Stimulated activated CD8-positive, alpha-beta memory T cell treated with anti-CD3 and anti-CD28 coated beads, Interleukin-12 subunit alpha, Interleukin-12 subunit beta, amount 100 ng/mL, for 1 hour (primary cell): ENCODE measurements around the gene ATP6V1B1.
A peak's percentile ranks its signal among the peaks of the same experiment; 100 is the strongest.

Experiments used
- DNase-seq: peaks from one replicate; pipeline ENCODE4 v3.0.0-alpha.2; 2020; ENCODE audit warnings: low read depth

Gene ATP6V1B1

DNA sequence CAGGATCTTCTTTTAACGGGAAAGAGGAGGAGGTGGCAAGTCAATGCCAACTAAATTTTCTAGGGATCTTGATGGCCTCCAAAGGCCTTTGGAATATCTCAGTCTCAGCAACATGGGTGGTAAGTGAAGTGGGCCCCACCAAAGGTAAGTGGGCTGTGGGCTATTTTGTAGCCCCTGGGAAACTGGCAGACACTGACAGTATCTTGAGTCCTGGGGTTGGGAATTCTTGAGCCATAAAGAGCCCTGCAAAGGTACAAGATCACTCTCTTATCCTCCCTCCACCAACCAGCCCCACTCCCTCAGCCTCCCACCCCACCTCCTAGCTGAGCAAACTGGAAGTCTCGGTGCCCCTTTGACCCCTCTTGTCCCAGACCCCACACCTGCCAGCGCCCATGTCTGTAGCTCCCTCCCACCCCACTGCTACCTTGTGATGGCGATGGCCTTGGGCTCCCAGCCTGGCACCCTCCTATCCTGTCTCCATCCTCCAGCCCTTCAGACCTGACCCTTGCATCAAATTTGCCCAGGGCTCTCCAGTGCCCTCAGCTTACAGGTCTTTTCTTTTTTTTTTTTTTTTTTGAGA is 8.5 kb downstream of the ATP6V1B1 start:
- DNase-seq = no peak

DNA sequence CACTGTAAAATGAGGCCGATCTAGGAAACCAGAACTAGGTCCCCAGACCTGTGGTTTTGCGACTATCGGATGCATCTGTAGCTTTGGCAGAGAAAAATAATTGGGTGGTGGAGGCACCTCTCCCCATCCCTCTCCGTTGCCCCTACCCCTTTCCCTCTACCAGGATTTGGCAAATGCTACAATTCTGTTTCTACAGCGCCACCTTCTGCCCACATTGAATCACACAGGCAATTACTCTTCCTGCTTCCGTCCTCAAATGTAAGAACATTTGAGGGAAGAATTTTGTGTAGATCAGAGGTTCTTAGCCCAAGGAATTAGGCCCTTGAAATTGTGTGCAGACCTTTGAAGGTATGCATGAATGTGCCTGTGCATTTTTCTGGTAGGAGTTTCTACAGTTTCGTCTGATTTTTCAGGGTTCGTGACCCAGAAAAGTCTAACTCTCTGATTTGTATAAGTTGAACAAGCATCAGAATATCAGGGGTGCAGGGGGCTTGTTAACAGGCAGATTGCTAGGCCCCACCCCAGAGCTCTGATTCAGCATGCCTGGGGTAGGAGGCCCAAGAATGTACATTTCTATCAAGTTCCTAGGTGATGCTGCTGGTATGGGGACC is 11.2 kb downstream of the ATP6V1B1 start:
- peak; percentile 24 for DNase-seq

DNA sequence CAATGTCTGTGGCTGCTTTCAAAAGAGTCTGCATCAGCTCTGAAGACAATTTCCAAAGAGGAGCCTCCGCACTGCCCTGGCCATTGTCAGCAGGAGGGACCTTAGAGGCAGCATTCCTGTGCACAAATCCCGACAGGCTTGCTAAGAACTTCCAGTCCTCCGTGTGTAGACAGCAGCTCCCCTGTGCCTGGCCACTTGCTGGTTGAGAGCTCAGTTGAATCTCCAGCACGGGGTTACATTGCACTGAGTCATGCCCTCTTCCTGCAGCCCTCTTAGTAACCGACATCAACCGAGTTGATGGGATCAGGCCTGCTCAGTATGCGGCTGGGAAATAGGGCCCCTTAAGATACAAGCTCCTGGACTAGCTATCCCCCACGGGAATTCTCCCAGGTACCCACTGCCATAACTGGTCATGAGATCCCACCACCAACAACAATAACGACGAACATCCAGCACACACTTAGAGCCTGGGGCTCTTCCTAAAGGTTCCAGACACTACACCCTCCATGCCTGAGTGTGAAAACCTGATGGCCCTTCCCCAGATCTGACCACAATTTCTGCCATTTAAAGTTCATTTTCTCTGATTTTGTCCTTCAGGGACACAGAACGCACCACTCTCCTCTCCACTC is 12.0 kb downstream of the ATP6V1B1 start:
- no peak for DNase-seq

DNA sequence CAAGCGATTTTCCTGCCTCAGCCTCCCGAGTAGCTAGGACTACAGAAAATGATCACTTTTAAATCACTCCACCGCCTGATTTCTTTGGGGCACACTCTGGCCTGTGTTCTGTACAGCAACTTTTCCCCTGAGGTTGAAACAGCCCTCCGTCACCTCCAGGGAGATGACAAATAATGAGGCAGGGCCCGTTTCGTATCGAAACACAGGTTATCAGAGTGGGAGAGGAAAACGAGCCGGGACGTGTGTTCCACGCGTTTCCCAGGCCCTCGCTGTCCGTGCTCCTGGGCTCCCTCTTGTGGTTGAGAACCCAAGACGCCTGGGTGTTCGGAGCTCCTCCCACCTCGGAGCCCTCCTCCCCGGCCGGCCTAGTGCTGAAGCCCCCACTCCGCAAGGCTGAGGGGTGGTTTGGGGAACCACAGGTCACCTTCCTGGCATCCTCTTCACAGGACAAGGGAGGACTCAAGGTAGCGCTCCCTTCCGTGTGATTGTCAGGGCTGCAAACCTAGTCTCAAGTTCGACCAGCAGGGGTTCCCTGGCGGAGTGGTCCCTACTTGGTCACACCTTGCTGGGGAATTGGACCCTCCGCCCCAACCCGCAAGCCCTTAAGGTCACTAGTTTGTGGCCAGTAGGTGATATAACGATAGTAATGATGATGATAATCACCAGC is 12.8 kb downstream of the ATP6V1B1 start:
- DNase-seq = peak; percentile 51

DNA sequence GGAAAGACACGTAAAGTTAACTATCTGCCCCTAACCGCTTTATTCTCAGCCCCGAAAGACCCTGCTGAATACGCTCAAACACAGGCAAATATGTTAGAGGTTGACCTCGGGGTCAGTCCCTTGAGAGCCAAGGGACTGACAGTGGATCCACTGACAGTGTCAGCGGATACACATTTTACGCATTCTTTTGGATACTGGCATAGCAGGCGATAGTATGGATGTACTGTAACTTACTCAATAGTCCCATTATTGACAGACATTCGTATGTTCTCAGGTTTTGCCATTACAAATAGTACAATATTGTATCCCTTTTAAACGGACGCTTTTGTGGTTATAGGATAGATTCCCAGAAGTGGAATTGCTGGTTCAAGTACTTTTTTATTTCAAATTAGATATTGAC is 13.4 kb downstream of the ATP6V1B1 start:
- DNase-seq = no peak

DNA sequence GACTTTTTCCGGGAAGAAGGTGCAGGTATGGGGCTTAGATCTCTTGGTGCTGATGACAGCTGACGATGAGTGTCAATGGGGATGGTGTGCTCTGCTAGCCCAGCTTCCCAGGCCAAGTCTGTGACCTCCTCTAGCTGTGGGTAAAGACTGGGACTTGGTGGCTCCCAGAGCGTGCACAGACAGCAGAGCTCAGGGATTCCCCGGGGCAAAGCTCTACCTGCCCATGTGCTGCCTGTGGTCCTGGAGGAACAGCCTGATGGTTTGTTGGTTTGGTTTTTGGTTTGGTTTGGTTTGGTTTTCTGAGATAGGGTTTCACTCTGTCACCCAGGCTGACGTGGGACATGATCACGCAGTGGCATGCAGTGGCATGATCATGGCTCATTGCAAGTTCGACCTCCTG is 19.2 kb downstream of the ATP6V1B1 start:
- DNase-seq = no peak

DNA sequence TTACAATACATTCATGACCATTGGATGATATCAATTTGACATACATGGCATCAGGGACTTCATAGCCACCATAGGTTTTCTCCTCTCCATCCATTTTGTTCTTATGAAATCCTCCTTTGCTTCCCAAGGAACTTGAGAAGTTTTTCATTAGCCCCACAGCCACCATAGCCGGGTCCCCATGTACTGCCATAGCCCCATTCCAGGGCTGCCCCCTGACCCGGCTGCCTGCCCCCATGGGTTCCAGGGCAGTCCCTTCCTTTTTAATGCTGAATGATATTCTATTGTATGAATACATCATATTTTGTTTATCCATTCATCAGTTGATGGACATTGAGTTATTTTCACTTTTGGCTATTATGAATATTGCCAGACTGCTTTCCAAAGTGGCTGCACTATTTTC is 20.4 kb downstream of the ATP6V1B1 start:
- DNase-seq = no peak

DNA sequence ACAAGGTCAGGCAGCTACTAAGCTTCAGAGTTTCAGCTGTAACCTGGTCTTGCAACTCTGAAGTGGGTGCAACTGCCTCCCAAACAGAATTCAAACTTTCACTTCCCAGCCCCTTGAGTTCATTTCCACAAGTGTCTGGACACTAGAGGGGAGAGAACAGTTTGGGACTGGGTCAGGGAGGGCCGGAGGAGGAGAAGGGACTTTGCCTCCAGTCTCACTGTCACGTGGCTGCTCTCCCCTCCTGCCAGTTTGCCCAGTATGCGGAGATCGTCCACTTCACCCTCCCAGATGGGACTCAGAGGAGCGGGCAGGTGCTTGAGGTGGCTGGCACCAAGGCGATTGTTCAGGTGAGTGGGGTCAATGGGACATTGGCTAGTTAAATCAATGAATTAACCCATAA is 22.1 kb downstream of the ATP6V1B1 start:
- DNase-seq = no peak

DNA sequence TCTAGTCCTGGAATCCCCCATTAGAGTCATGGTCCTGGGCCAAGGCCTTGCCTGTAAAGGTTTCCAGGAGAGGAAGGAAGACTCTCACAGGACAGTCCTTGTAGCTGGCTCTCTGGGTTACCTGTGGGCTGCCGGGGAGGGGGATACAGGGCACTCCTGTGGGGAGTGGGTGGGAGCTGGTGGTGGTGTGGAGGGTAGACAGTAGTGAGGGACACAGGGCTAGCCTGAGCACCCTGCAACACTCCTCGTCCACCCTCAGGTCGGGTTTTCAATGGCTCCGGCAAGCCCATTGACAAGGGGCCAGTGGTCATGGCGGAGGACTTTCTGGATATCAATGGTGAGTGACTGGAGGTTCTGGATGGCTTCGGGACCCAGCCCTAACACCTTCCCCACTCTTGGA is 23.1 kb downstream of the ATP6V1B1 start:
- no peak for DNase-seq

DNA sequence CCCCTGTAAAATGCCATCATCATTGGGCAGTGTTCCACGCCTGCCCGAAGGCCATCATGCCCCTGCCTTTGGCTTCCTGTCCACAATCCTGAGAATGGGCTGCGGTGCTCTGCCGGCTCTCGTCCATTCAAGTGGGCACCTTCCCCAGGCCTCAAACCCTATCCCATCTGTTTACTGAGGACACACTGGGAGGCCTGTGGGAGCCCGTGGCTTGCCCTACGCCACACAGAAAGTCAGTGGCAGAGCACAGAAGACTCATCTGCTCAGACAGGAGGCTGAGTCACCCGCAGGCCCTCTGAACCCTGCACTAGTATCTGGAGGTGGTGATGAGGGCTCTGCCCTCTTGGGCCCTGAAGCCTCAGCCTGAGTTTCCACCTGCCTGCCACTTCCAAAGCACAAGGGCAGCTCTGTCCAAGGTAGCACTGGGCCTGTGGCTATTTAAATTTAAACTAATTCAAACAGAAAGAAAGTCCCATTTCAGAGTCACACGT is 23.6 kb downstream of the ATP6V1B1 start:
- no peak for DNase-seq

DNA sequence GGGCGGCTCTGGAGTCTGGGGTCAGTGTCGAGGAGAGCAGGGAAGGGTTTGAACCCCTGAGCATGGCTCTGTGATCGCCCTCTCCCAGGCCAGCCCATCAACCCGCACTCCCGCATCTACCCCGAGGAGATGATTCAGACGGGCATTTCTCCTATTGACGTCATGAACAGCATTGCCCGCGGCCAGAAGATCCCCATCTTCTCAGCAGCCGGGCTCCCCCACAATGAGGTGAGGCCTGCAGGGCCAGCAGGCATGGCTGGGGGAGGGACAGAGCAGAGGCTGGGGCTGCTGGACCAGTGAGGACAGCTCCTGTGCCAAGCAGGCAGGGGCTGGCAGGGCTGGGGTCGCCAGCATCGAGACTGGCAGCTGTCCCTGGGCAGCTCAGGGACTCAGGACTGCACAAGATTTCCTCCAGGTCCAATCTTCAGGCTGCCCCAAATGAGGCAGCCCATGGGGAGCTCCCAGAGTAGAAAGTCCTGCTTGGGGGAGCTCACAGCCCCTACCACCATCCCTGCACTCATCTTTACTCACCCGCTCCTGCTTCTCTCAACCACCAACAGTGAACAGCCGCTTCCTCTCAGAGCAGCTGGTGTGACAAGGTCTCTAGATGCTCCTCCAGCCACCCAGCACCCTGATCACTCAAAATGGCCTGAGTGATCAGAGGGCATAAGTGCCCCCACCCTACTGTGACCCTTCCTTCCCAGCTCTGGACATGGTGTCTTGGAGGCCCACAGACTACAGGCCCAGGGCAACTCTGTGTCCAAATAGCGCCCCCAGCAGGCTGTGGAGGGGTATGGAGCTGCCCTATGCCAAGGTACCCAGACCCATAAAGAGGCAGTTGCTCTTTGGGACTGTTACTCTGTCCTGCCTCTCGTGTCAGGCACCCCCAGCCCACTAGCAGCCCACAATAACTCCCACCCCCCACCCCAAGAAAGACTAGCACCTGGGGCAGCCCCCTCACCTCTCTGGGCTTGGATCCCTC is 24.4 kb downstream of the ATP6V1B1 start:
- no peak for DNase-seq

DNA sequence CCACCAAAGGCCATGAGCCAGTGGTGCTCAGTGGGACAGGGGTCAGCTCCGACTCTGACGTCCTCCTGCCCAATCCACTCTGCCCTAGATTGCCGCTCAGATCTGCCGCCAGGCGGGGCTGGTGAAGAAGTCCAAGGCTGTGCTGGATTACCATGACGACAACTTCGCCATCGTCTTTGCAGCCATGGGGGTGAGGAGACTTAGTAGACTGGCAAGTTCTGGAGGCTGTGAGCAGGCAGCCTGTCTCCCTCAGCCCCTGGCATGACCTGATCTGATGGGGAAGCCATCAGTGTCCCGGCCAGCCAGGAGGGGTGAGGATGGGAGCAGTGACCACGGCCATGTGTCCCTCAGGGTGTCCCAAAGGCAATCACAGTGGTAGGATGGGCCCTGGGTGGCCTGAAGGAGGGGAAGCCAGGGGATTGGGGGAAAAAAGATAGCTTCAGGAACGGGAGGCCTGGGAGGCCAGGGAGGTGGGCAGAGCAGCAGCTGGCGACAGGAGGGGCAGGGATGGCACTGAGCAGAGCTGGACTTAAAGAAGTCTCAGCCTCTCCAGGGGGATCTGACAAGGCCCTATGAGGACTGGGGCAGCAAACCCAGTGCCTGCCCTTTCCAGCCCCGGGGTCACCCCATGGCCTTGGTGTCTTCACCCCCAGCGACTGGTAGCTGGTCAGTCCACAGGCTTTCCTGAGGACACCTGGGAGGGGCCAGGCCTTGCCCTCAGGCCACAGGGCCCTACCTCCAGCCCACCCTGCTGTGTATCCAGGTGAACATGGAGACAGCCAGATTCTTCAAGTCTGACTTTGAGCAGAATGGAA is 25.3 kb downstream of the ATP6V1B1 start:
- DNase-seq = no peak

DNA sequence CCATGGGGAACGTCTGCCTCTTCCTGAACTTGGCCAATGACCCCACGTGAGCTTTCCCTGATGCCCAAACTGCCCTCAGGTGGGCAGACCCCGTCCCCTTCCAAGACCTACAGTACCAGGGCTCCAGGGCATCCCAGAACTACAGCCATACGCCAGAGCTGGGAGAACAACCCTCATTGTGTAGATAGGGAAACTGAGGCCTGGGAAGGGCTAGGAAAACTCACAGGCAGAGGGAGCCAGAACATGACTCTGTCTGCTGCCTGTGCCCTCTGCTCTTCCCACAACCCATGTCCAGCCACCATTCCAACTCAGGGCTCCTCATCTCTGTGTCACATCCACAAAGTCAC is 25.9 kb downstream of the ATP6V1B1 start:
- DNase-seq = no peak

DNA sequence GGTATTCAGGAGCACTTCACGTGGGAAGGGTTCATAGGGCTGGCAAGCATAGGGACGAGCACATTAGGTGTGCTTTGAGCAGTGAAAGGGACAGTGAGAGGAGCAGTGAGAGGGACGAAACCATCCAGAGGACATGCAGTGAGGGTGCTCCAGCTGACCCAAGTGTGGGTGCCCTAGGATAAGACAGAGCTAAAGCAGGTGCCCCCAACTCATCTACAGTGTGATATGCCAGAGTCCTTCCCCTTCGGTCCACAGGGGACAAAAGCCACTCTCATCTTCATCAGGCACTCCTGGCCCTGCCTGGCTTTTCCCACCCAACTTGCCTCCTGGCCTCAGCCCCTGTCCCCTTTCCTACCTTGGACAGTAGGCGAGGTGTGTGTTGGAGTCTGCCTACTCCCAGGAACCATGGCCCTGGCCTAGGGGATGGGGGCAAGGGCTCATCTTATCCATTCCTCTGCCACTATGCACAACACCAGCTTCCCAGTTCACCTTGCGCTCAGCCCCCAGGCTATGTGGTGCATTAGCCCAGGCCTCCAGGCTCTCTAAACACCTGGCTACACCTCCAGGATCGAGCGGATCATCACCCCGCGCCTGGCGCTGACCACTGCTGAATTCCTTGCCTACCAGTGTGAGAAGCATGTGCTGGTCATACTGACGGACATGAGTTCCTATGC is 26.6 kb downstream of the ATP6V1B1 start:
- no peak for DNase-seq

DNA sequence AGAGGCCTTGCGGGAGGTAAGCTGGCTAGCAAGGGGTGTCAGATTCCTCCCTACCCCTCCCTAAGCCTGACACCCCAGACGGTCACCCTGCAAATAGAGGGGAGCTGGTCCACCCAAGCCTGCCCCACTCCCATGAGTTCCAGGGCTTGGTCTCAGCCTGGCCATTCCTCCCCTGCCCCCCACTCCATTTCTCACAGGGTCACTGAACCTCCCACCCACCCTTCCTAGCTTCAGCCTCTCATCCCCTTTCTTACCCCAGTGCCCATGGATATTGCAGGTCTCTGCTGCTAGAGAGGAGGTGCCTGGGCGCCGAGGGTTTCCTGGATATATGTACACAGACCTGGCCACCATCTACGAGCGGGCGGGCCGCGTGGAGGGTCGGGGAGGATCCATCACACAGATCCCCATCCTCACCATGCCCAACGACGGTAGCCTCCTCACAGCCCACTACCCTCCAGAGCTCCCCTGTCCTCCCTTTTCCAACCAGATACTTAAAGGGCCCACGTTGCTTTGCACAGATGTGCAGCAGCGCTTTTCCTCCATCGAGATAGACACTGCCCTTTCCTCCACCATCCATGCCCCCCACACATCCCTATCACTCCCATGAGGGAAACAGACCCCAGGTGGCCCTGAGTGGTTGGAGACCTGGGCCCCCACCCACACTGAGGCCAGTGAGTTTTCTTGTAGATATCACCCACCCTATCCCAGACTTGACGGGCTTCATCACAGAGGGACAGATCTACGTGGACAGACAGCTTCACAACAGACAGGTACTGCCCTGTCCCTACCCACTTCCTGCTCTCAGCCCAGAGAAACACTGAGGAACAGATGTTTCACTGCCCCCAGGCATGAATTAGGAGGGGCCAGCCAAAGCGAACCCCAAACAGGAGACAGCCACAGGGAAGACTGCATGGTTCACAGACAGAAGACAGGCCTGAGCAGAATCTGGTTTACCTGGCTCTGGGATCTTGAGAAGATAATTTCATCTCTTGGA is 27.5 kb downstream of the ATP6V1B1 start:
- no peak for DNase-seq

DNA sequence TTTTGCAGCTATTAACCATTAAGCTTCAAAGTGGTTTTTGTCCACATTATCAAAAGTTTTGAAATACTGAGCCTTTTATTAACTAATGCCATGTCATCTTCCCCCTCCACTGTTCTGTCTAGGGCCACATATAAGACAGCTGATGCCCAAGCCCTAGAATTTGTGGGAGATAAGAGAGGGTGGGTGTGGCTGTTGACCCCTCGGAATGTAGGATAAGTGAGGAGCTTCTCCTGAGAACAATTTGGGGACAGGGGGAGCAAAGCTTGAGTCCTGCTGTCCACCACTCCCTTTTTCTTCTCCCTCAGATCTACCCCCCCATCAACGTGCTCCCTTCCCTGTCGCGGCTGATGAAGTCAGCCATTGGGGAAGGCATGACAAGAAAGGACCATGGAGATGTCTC is 28.4 kb downstream of the ATP6V1B1 start:
- no peak for DNase-seq

DNA sequence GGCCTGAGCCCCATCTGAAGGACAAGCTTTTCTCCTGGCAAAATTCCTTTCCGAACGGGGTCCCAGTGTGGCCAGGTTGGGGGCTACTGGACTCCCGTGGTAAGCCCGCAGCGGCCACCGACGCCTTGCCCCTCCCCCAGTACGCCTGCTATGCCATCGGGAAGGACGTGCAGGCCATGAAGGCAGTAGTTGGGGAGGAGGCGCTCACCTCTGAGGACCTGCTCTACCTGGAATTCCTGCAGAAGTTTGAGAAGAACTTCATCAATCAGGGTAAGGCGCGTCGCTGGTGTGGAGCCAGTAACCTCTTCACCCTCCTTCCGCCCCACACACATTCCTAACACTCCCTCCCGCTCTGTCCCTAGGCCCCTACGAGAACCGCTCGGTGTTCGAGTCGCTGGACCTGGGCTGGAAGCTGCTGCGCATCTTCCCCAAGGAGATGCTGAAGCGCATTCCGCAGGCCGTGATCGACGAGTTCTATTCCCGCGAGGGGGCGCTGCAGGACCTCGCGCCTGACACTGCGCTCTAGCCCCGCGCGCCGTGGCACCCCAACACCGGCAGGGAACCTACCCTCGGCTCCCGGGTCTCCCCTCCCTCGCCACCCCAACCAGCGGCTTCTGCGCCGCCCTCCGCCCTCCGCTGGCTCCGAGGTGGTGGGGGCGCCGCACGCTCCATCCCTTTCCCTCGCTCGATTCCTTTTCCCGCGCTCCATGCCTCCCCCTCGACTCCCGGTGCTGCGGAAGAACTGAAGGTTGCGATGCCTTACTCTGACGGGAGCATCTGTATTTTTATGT is 29.1 kb downstream of the ATP6V1B1 start:
- peak; percentile 73 for DNase-seq

DNA sequence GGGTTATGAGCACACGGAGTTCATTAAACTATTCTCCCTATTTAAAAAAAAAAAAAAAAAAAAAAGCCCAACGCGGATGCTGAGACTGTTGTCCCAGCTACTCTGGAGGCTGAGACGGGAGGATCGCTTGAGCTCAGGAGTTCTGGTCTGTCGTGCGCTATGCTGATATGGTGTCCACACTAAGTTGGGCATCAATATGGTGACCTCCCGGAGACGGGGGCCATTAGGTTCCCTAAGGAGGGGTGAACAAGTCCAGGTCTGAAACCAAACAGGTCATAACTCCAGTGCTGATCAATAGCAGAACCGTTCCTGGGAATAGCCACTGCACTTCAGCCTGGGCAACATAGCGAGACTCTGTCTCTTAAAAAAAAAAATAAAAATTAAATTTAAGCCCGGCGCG is 29.8 kb downstream of the ATP6V1B1 start:
- DNase-seq = no peak

DNA sequence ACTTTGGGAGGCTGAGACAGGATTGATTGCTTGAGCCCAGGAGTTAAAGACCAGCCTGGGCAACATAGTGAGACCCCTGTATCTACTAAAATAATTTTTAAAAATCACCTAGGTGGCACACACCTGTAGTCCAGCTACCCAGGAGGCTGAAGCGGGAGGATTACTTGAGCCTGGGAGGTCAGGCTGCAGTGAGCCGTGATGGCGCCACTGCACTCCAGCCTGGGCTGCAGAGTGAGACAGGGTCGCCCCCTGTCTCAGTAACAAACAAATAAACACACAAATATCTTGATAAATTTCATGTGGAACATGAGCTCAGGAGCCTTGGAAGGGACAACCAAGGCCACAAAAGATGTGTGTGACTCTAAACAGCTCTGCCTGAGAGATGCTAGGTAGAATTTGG is 31.0 kb downstream of the ATP6V1B1 start:
- no peak for DNase-seq
